ENCODE data around the gene NELFB. TPM values are rescaled to one million over a fixed set of nuclear protein-coding genes. Genes with fewer than 3 reads are reported as not detected.

The NELFB gene
- total RNA-seq, 4 donors from 2014 or later: 26.1 to 41.4 (median 35.2) TPM

DNA sequence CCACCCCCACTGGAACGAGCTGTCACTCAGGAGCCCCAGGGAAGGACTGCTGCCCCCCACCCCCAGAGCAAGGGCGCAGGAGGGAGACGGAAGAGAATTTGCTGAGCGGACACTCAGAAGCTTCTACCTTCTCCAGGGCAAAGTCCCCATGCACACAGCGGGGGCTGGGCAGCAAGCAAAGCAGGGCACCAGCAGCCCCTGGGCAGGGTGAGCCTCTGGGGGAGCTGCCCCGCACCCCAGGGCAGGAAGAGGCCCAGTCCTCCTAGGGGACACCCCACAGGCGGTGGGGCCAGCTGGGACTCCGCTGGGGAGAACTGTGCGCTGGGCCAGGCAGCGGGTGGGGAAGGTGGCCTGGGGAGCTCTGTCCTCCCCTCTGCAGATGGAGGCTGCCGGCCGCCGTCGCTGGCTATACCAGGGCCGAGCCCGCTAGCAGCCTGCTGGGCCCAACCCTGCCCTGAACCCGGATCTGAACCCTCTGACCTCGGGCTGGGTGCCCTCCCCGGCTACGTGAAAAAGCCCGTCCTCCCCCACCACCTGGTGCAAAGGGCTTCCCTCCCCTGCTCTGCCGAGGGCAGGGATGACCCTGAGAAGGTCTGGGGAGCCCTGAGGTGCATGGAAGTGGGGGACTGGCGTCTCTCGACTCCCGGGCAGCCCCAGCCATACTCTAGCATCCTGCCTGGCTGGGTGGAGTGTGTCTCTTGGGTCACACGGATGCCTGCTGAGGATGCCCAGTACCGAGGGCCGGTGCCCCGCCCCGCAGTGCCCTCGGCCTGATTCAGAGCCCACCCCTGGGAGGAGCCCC lies 25.0 kb upstream of the NELFB start:
- Histone ChIP-seq H3K36me3 (no peaks in the 10 kb centered on the region), H3K27me3 (peaks cover 0 to 81% (median 0%) of the 10 kb centered on the region in 4 donors), H3K9me3 (no peaks in the 10 kb centered on the region), H3K27ac (no peak overlapping the region), H3K4me1 (peaks cover 14 to 34% (median 19%) of the 10 kb centered on the region in 3 donors), H3K4me3 (no peak overlapping the region)
- intact Hi-C loops (cut with DNase I): loop anchor here (5.0 to 10.0 kb wide), 2 partner anchors 45 to 113 kb away; partner anchors contain the start of genes ANAPC2 and SSNA1
- TF ChIP-seq POLR2A (IDR thresholded peaks at IDR 0.05): no peak
- no peak for TF ChIP-seq CTCF (IDR thresholded peaks at IDR 0.05)
- DNase-seq: no peak
- WGBS, 2 donors: 44% methylated on average over 4 of the region's 31 CpGs; no CpG with 5 or more reads in 1 of the 2 donors

DNA sequence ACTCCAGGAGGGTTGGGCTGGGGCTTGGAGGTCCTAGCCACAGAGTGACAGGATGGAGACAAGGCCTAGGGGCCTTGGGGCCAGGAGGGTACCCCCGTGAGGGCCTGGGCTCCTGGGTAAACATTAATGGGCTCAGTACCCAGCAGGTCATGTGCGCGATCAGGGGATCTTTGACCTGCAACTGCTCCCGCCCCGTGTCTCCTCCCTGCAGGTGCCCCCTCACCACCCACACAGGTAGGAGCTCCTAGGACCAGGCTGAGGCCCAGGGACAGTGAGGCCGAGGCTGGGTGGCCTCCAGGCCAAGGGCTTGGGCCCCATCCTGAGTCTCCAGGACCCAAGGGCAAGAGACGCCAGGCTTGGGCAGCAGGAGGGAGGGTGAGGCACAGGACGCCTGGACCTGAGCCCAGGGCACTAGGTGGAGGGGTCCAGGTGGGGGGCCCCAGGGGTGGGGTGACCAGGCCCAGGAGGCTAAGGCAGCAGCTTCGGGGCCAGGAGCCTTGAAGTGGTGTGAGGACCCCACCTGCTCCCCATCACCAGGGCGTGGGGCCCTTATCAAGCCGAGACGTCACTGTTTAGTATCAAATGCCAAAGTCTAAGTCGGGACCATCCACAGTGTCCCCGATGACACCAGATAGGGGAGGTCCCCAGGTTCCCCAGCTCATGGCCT lies 24.3 kb upstream of the NELFB start, which contains the start of gene SLC34A3:
Gene SLC34A3 (plus strand): TSS at position 197 of the 667 bp plus-strand sequence. CDS start 802 bp downstream, outside the sequence.
- 90% methylated on average over 2 of the region's 14 CpGs; no CpG with 5 or more reads in 1 of the 2 donors for WGBS, 2 donors
- H3K27ac ChIP-seq: no peak within 1 kb of the TSS
- peaks cover 15 to 32% (median 19%) of the 10 kb centered on the region in 3 donors for H3K4me1 ChIP-seq
- H3K4me3 ChIP-seq: no peak within 1 kb of the TSS
- intact Hi-C loops (cut with DNase I): loop anchor here (10.0 kb wide), 1 partner anchor 46 kb away; the partner anchor contains the start of genes ANAPC2 and SSNA1
- peaks cover 0 to 89% (median 0%) of the 10 kb centered on the region in 4 donors for H3K27me3 ChIP-seq
- TF ChIP-seq CTCF (IDR thresholded peaks at IDR 0.05): no peak
- no peak for TF ChIP-seq POLR2A (IDR thresholded peaks at IDR 0.05)
- H3K9me3 ChIP-seq: no peaks in the 10 kb centered on the region
- H3K36me3 ChIP-seq: no peaks in the 10 kb centered on the region
- no peak for DNase-seq

GRCh38 chr9:137231372-137232039 lies 23.6 kb upstream of the NELFB start:
- 65 to 82% methylated on average over 4 to 11 of the region's 23 CpGs for WGBS, 2 donors

DNA sequence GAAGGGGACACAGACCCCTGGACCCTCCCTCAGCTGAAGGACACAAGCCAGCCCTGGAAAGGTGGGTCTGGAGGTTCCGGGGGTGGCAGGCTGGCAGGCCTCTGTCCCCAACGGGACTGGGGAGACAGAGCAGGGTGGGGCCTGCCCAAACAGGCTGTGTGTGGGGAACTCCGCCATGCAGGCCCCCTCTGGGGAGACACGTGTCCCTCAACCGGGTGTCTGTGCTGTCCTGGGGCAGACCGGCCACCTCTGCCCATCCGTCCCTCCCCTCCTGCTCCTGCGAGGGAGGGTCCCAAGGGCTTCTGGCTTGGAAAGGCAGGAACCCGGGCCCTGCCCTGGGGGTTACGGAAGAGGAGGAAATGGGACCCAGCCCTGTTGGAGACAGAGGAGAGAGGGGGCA lies 23.0 kb upstream of the NELFB start:
- H3K36me3 ChIP-seq: no peaks in the 10 kb centered on the region
- DNase-seq: no peak
- no CpG with 5 or more reads among the region's 10 CpGs for WGBS, 2 donors
- no peak overlapping the region for H3K27ac ChIP-seq
- peaks cover 18 to 32% (median 22%) of the 10 kb centered on the region in 3 donors for H3K4me1 ChIP-seq
- intact Hi-C loops (cut with DNase I): loop anchor here (10.0 kb wide), 1 partner anchor 47 kb away; the partner anchor contains the start of genes ANAPC2 and SSNA1
- TF ChIP-seq CTCF (IDR thresholded peaks at IDR 0.05) (no peak), POLR2A (IDR thresholded peaks at IDR 0.05) (no peak)
- H3K27me3 ChIP-seq: peaks cover 0 to 90% (median 0%) of the 10 kb centered on the region in 4 donors
- H3K4me3 ChIP-seq: no peak overlapping the region
- H3K9me3 ChIP-seq: no peaks in the 10 kb centered on the region

More at GRCh38 chr9:137231372-137232039, 23.6 kb upstream of the NELFB start:
- H3K4me1 ChIP-seq: peaks cover 19 to 32% (median 21%) of the 10 kb centered on the region in 3 donors
- intact Hi-C loops (cut with DNase I): loop anchor here (10.0 kb wide), 1 partner anchor 47 kb away; the partner anchor contains the start of genes ANAPC2 and SSNA1
- no peak overlapping the region for H3K4me3 ChIP-seq
- H3K9me3 ChIP-seq: no peaks in the 10 kb centered on the region
- TF ChIP-seq CTCF (IDR thresholded peaks at IDR 0.05) (no peak), POLR2A (IDR thresholded peaks at IDR 0.05) (no peak)
- no peak for DNase-seq
- H3K27ac ChIP-seq: no peak overlapping the region
- H3K36me3 ChIP-seq: no peaks in the 10 kb centered on the region
- peaks cover 0 to 93% (median 0%) of the 10 kb centered on the region in 4 donors for H3K27me3 ChIP-seq
